Common myeloid progenitor, CD34-positive (primary cell): ENCODE measurements around the gene STRADB.
"Not testable (repeated sequence)": the region's sequence is repeated elsewhere in the genome, so short reads cannot be mapped to it uniquely, and the experiment has no call there.

Experiments used
- CTCF ChIA-PET: fragments of 350-600 bp; sonication (Branson Sonifier 250); formaldehyde crosslinking; loops from one replicate; lab custom pipeline; 2021; ENCODE audit warnings: antibody characterized with exemption; lab: Charles Lee
- POLR2A ChIA-PET: fragments of 350-600 bp; sonication (Branson Sonifier 250); formaldehyde crosslinking; loops from one replicate; lab custom pipeline; 2021; ENCODE audit warnings: antibody characterized with exemption; lab: Charles Lee
- DNase-seq, 3 donors: peaks; one replicate each; pipeline versions ENCODE4 v3.0.0 to v3.0.0-alpha.2; 2013
- H3K27ac ChIP-seq, 2 experiments: 1 replicate in 1 of 2; 2 replicates in 1 of 2; pipeline ENCODE4 v1.7.0; 2013; ENCODE audit warnings: inconsistent platforms in 2 of 2, low read length in 2 of 2, mild to moderate bottlenecking in 2 of 2, low read depth in 1 of 2, moderate library complexity in 1 of 2; ENCODE audit not compliant: severe bottlenecking in 2 of 2, insufficient read depth in 1 of 2, poor library complexity in 1 of 2
- H3K27me3 ChIP-seq, 5 experiments: replicated peaks in 2 of 5; 1 replicate in 3 of 5; 2 replicates in 2 of 5; pipeline versions ENCODE4 v1.6.1 to v1.7.0; 2013; ENCODE audit warnings: low read length in 4 of 5, mild to moderate bottlenecking in 2 of 5, moderate library complexity in 2 of 5, inconsistent platforms in 1 of 5; ENCODE audit not compliant: insufficient read depth in 5 of 5, control insufficient read depth in 4 of 5
- H3K36me3 ChIP-seq, 4 experiments: 1 replicate in 2 of 4; 2 replicates in 2 of 4; pipeline versions ENCODE4 v1.6.1 to v1.7.0; 2013; ENCODE audit warnings: low read length in 3 of 4, control low read depth in 1 of 4, mild to moderate bottlenecking in 1 of 4; ENCODE audit not compliant: control insufficient read depth in 4 of 4, insufficient read depth in 4 of 4
- H3K4me1 ChIP-seq, 4 experiments: 1 replicate in 3 of 4; 2 replicates in 1 of 4; pipeline versions ENCODE4 v1.6.1 to v1.7.1; 2013; ENCODE audit warnings: low read length in 3 of 4, mild to moderate bottlenecking in 3 of 4, control low read depth in 1 of 4, inconsistent platforms in 1 of 4, moderate library complexity in 1 of 4; ENCODE audit not compliant: control insufficient read depth in 4 of 4, insufficient read depth in 4 of 4; ENCODE audit errors: control extremely low read depth in 1 of 4
- H3K4me3 ChIP-seq, 7 experiments: 1 replicate in 4 of 7; 2 replicates in 3 of 7; pipeline versions ENCODE4 v1.5.1 to v1.7.0; 2013; ENCODE audit warnings: mild to moderate bottlenecking in 7 of 7, low read length in 6 of 7, moderate library complexity in 6 of 7, inconsistent platforms in 2 of 7, low read depth in 2 of 7, control low read depth in 1 of 7; ENCODE audit not compliant: insufficient read depth in 4 of 7, control insufficient read depth in 1 of 7; ENCODE audit errors: extremely low read depth in 1 of 7
- H3K9me3 ChIP-seq, 5 experiments: 1 replicate in 4 of 5; 2 replicates in 1 of 5; pipeline versions ENCODE4 v1.6.1 to v1.7.1; 2013; ENCODE audit warnings: low read length in 4 of 5, mild to moderate bottlenecking in 2 of 5, inconsistent platforms in 1 of 5, low read depth in 1 of 5, moderate library complexity in 1 of 5; ENCODE audit not compliant: control insufficient read depth in 4 of 5, insufficient read depth in 2 of 5; ENCODE audit errors: control extremely low read depth in 1 of 5
- WGBS: methylation state at CpG from one replicate; pipeline ENCODE4 v1.1.5; 2013; ENCODE audit not compliant: insufficient coverage; 5-methylcytosine and 5-hydroxymethylcytosine counted together

Gene STRADB

GRCh38 chr2:201470821-201471731 is 19.5 kb downstream of the STRADB start:
- Histone ChIP-seq H3K27ac (no peak overlapping the region), H3K36me3 (peaks cover 18 to 53% (median 36%) of the 10 kb centered on the region in 4 experiments), H3K4me1 (no peaks in the 10 kb centered on the region), H3K9me3 (no peaks in the 10 kb centered on the region), H3K27me3 (no peaks in the 10 kb centered on the region), H3K4me3 (no peak overlapping the region)
- ChIA-PET POLR2A (interaction anchor here (0.6 kb wide), 1 partner anchor 20 kb away, joined by 3 read pairs; the partner anchor contains the start of genes STRADB and TRAK2), CTCF (interaction anchor here (0.6 to 1.4 kb wide), 2 partner anchors 16 to 85 kb away, joined by 3 read pairs; no protein-coding TSS in a partner anchor)
- WGBS, result 100% methylated on average over 7 of the region's 9 CpGs
- no peak for DNase-seq

- POLR2A ChIA-PET, result interaction anchor here (0.6 to 0.7 kb wide), 2 partner anchors 21 to 125 kb away, joined by 3 read pairs; partner anchors contain the start of genes STRADB and TRAK2
- DNase-seq, result no peak
- peaks cover 18 to 53% (median 35%) of the 10 kb centered on the region in 4 experiments for H3K36me3 ChIP-seq
These were observed 20.3 kb downstream of the STRADB start for GRCh38 chr2:201471732-201472393.

DNA sequence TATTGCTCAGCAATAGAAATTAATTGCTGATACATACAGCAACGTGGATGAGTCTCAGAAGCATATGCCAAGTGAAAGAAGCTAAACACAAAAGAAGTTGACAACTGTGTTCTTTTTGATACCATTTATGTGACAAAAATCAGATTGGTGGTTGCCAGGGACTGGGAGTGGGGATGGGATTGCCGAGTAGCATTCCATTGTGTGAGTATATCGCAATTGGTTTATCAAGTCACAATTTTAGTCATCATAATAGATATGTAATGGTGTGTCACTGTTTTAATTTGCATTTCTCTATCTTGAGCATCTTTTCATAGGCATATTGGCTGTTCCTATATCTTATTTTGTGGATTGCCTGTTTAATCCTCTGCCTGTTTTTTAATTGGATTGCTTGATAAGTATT is 20.9 kb downstream of the STRADB start:
- ChIA-PET POLR2A (interaction anchor here (0.7 kb wide), 2 partner anchors 124 to 1387 kb away, joined by 3 read pairs; no protein-coding TSS in a partner anchor), CTCF (interaction anchor here (1.4 kb wide), 1 partner anchor 17 kb away, joined by 3 read pairs; no protein-coding TSS in a partner anchor)
- Histone ChIP-seq H3K9me3 (no peaks in the 10 kb centered on the region), H3K4me1 (no peaks in the 10 kb centered on the region), H3K27me3 (no peaks in the 10 kb centered on the region), H3K36me3 (peaks cover 18 to 50% (median 33%) of the 10 kb centered on the region in 4 experiments), H3K4me3 (no peak overlapping the region), H3K27ac (no peak overlapping the region)
- DNase-seq, result no peak
- WGBS, result 86% methylated on average over 1 of the region's 3 CpGs

More at GRCh38 chr2:201471732-201472393, 20.3 kb downstream of the STRADB start:
- Histone ChIP-seq H3K4me3 (no peak overlapping the region), H3K4me1 (no peaks in the 10 kb centered on the region), H3K27me3 (no peaks in the 10 kb centered on the region), H3K9me3 (no peaks in the 10 kb centered on the region), H3K27ac (no peak overlapping the region)
- no CpG with 5 or more reads among the region's 3 CpGs for WGBS
- CTCF ChIA-PET, result interaction anchor here (1.4 kb wide), 1 partner anchor 17 kb away, joined by 3 read pairs; no protein-coding TSS in a partner anchor

DNA sequence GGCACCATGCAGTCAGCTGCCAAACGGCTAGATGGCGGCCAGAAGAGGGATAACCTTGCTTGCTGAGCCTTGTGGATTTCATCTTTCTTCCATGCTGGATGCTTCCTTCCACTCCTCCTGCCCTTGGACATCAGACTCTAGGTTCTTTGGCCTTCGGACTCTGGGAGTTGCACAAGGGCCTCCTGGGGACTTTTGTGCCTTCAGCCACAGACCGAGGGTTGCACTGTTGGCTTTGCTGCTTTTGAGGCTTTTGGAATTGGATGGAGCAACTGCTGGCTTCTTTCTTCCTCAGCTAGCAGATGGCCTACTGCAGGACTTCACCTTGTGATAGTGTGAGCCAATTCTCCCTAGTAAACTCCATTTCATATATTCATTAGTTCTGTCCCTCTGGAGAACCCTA is 31.0 kb downstream of the STRADB start:
- peaks cover 7 to 18% (median 9%) of the 10 kb centered on the region in 4 experiments for H3K36me3 ChIP-seq
- CTCF ChIA-PET, result no interaction called here
- H3K9me3 ChIP-seq, result peaks cover 0 to 8% (median 0%) of the 10 kb centered on the region in 5 experiments
- POLR2A ChIA-PET, result no interaction called here
- no peak overlapping the region for H3K27ac ChIP-seq
- DNase-seq, result no peak
- H3K4me1 ChIP-seq, result no peaks in the 10 kb centered on the region
- WGBS, result 98% methylated on average over 4 of the region's 4 CpGs
- H3K27me3 ChIP-seq, result no peaks in the 10 kb centered on the region
- H3K4me3 ChIP-seq, result no peak overlapping the region

DNA sequence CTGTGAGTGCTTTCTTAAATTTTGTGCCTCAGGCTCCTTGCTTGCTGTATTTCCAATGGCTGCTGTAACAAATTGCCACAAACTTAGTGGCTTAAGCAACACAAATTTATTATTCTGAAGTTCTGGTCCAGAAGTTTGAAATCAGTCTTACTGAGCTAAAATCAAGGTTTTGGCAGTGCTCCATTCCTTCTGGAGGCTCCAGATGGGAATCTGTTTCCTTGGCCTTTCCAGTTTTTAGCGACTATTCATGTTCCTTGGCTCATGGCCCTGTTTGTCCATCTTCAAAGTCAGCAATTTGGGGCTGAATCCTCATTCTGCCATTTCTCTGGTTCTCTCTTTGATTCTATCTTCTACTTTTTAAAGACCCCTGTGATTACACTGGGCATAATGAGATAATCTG is 31.8 kb downstream of the STRADB start:
- Histone ChIP-seq H3K9me3 (peaks cover 0 to 8% (median 0%) of the 10 kb centered on the region in 5 experiments), H3K27me3 (no peaks in the 10 kb centered on the region), H3K27ac (no peak overlapping the region), H3K36me3 (peaks cover 5 to 14% (median 7%) of the 10 kb centered on the region in 4 experiments), H3K4me1 (no peaks in the 10 kb centered on the region), H3K4me3 (no peak overlapping the region)
- WGBS, result 0% methylated on average over 1 of the region's 1 CpG
- CTCF ChIA-PET, result no interaction called here
- POLR2A ChIA-PET, result no interaction called here
- DNase-seq, result no peak

- H3K36me3 ChIP-seq, result peaks cover 5 to 11% (median 7%) of the 10 kb centered on the region in 4 experiments
- CTCF ChIA-PET, H3K4me3 ChIP-seq, H3K9me3 ChIP-seq, H3K27me3 ChIP-seq, H3K27ac ChIP-seq, POLR2A ChIA-PET, H3K4me1 ChIP-seq, DNase-seq: not testable (repeated sequence)
- no CpG with 5 or more reads among the region's 4 CpGs for WGBS
These were observed 32.2 kb downstream of the STRADB start for GRCh38 chr2:201483758-201484157.
